Progenitor cell of endocrine pancreas (in vitro differentiated cells): ENCODE measurements around the gene HIP1. TPM values are rescaled to one million over a fixed set of nuclear protein-coding genes. Genes with fewer than 3 reads are reported as not detected.

Experiments used
- DNase-seq: peaks from one replicate; pipeline ENCODE4 v3.0.0; 2021; ENCODE audit warnings: low spot score; ENCODE audit not compliant: unreplicated experiment
- H3K27ac Mint-ChIP-seq: 2 replicates; pipeline ENCODE4 v1.8.0; 2021; ENCODE audit warnings: mild to moderate bottlenecking, moderate library complexity, mixed read lengths
- H3K27me3 Mint-ChIP-seq: 2 replicates; pipeline ENCODE4 v1.8.0; 2021; ENCODE audit warnings: mixed read lengths
- H3K36me3 Mint-ChIP-seq: 2 replicates; pipeline ENCODE4 v1.8.0; 2022; ENCODE audit warnings: mixed read lengths; ENCODE audit not compliant: insufficient read depth
- H3K4me1 Mint-ChIP-seq: 2 replicates; pipeline ENCODE4 v1.8.0; 2021; ENCODE audit warnings: low read depth, mixed read lengths
- H3K4me3 Mint-ChIP-seq: 2 replicates; pipeline ENCODE4 v1.8.0; 2021; ENCODE audit warnings: low read depth, mild to moderate bottlenecking, moderate library complexity, mixed read lengths
- H3K9me3 Mint-ChIP-seq: 2 replicates; pipeline ENCODE4 v1.8.0; 2021; ENCODE audit warnings: low read depth, mixed read lengths
- total RNA-seq: library from RNA; stranded (reverse); gene quantifications from 2 replicates; pipeline ENCODE4 v1.2.1, GENCODE V29; 2021
- TF ChIP-seq, protein P1 (sequence below): fragments of 200-600 bp; sonication (generic); IDR thresholded peaks from one replicate; pipeline ENCODE4 v1.5.0; 2021; ENCODE audit warnings: antibody characterized with exemption, mild to moderate bottlenecking; ENCODE audit not compliant: unreplicated experiment

The HIP1 gene
- total RNA-seq, 1 donor from 2014 or later: 66.6 TPM

DNA sequence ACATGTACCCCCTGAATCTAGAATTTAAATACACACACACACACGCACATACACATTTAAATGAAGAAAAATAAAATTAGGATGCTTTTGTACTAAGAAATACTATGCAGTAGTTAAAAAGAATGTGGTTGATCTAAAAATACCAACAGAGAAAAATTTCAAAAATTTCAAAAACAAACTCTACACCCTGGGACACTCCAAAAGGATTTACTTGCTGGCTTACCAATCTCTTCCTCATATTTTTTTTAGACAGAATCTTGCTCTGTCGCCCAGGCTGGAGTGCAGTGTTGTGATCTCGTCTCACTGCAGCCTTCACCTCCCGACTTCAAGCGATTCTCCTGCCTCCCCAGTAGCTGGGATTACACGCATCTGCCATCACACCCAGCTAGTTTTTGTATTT lies 80.9 kb downstream of the HIP1 start:
- TF ChIP-seq, protein P1, sequence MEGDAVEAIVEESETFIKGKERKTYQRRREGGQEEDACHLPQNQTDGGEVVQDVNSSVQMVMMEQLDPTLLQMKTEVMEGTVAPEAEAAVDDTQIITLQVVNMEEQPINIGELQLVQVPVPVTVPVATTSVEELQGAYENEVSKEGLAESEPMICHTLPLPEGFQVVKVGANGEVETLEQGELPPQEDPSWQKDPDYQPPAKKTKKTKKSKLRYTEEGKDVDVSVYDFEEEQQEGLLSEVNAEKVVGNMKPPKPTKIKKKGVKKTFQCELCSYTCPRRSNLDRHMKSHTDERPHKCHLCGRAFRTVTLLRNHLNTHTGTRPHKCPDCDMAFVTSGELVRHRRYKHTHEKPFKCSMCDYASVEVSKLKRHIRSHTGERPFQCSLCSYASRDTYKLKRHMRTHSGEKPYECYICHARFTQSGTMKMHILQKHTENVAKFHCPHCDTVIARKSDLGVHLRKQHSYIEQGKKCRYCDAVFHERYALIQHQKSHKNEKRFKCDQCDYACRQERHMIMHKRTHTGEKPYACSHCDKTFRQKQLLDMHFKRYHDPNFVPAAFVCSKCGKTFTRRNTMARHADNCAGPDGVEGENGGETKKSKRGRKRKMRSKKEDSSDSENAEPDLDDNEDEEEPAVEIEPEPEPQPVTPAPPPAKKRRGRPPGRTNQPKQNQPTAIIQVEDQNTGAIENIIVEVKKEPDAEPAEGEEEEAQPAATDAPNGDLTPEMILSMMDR: no peak
- H3K27me3 Mint-ChIP-seq: no peaks in the 10 kb centered on the region
- H3K27ac Mint-ChIP-seq: no peak overlapping the region
- no peaks in the 10 kb centered on the region for H3K4me1 Mint-ChIP-seq
- H3K9me3 Mint-ChIP-seq: no peaks in the 10 kb centered on the region
- DNase-seq: no peak
- no peaks in the 10 kb centered on the region for H3K36me3 Mint-ChIP-seq
- H3K4me3 Mint-ChIP-seq: no peak overlapping the region

DNA sequence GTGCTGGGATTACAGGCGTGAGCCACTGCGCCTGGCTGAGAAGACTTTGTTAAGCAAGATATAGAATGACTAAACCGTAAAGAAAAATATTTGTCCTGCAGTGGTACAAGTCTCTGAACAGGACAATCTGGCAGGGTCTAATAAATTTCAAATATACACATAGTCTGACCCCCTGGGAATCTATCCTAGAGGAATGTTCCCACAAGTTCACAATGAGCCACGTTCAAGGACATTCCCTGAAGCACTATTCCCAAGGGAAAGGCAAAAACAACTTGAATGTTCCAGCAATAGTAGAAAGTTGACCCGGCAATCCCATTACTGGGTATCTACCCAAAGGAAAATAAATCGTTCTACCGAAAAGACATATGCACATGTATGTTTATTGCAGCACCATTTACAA lies 82.0 kb downstream of the HIP1 start:
- TF ChIP-seq, protein P1: no peak
- Mint-ChIP-seq H3K27ac (no peak overlapping the region), H3K9me3 (no peaks in the 10 kb centered on the region), H3K4me3 (no peak overlapping the region), H3K36me3 (no peaks in the 10 kb centered on the region), H3K27me3 (no peaks in the 10 kb centered on the region), H3K4me1 (no peaks in the 10 kb centered on the region)
- DNase-seq: no peak

DNA sequence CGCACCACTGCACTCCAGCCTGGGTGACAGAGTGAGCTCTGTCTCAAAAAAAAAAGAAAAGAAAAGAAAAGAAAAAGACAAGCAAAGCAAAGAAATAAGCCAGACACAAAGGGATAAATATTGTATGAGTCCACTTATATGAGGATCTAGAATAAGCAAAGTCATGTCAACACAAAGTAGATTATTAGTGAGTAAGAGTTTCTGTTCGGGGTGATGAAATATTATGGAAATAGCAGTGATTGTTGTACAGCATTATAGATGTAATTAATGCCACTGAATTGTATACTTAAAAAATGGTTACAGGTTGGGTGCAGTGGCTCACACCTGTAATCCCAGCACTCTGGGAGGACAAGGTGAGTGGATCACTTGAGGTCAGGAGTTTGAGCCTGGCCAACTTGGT lies 83.2 kb downstream of the HIP1 start:
- H3K27me3 Mint-ChIP-seq: no peaks in the 10 kb centered on the region
- TF ChIP-seq, protein P1: no peak
- no peaks in the 10 kb centered on the region for H3K9me3 Mint-ChIP-seq
- no peak for DNase-seq
- H3K36me3 Mint-ChIP-seq: no peaks in the 10 kb centered on the region
- H3K4me3 Mint-ChIP-seq: no peak overlapping the region
- H3K27ac Mint-ChIP-seq: no peak overlapping the region
- peaks cover 2% of the 10 kb centered on the region for H3K4me1 Mint-ChIP-seq

DNA sequence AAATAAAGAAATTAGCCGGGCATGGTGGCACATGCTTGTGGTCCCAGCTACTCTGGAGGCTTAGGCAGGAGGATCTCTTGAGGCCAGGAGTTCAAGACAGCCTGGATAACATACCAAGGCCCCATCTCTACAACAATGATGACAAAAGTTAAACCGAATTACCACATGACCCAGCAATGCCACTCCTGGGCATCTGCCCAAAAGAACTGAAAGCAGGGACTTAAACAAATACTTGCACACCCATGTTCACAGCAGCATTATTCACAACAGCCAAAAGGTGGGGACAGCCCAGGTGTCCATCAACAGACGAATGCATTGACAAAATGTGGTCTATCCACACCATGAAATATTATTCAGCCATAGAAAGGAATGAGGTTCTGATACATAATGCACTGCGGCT lies 83.9 kb downstream of the HIP1 start:
- Mint-ChIP-seq H3K4me1 (peaks cover 2% of the 10 kb centered on the region), H3K9me3 (no peaks in the 10 kb centered on the region), H3K36me3 (no peaks in the 10 kb centered on the region), H3K27me3 (no peaks in the 10 kb centered on the region), H3K4me3 (no peak overlapping the region), H3K27ac (no peak overlapping the region)
- DNase-seq: no peak
- TF ChIP-seq, protein P1: no peak

DNA sequence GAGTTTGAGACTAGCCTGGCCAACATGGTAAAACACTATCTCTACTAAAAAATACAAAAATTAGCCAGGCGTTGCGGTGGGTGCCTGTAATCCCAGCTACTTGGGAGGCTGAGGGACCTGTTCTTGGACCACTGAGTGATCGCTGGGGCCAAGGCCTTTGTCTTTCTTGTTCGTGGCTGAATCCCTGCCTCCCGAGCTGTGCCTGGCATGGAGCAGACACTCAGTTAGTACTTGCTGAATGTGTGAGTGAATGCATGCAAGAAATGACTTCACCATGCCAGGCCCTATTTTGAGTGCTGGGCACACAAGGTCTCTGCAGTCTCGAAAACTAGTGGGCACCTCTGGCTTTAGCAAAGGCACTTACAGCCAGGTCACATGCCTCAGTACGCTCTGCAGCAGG lies 85.1 kb downstream of the HIP1 start:
- no peak overlapping the region for H3K27ac Mint-ChIP-seq

More for the DNA sequence above, 85.1 kb downstream of the HIP1 start:
- H3K4me1 Mint-ChIP-seq: peaks cover 2% of the 10 kb centered on the region
- TF ChIP-seq, protein P1: no peak
- no peak overlapping the region for H3K4me3 Mint-ChIP-seq
- no peaks in the 10 kb centered on the region for H3K36me3 Mint-ChIP-seq
- DNase-seq: no peak
- H3K27me3 Mint-ChIP-seq: no peaks in the 10 kb centered on the region
- H3K9me3 Mint-ChIP-seq: no peaks in the 10 kb centered on the region
